GM19238 (cell line): ENCODE results near the gene RFX3.
A peak's percentile ranks its signal among the peaks of the same experiment; 100 is the strongest.

Experiments used
- DNase-seq: peaks from one replicate; pipeline ENCODE4 v3.0.0; 2011; ENCODE audit warnings: low spot score; ENCODE audit not compliant: insufficient read length

RFX3 gene

GRCh38 chr9:3478549-3478953, 47.2 kb downstream of the RFX3 start:
- DNase-seq: no peak

GRCh38 chr9:3477236-3477834, 48.5 kb downstream of the RFX3 start:
- DNase-seq: no peak

- DNase-seq: no peak
These were observed 50.3 kb downstream of the RFX3 start for GRCh38 chr9:3475300-3476020.

- no peak for DNase-seq
These were observed 51.0 kb downstream of the RFX3 start for GRCh38 chr9:3474821-3475220.

GRCh38 chr9:3473405-3473804, 52.4 kb downstream of the RFX3 start:
- DNase-seq: no peak

GRCh38 chr9:3471883-3472282, 53.9 kb downstream of the RFX3 start:
- DNase-seq: no peak

- DNase-seq: no peak
These were observed 57.2 kb downstream of the RFX3 start for GRCh38 chr9:3468421-3469205.

GRCh38 chr9:3467593-3468219, 58.1 kb downstream of the RFX3 start:
- DNase-seq: no peak

- DNase-seq: no peak
These were observed 61.7 kb downstream of the RFX3 start for GRCh38 chr9:3464033-3464638.

- no peak for DNase-seq
These were observed 66.9 kb downstream of the RFX3 start for GRCh38 chr9:3458806-3459475.

GRCh38 chr9:3457175-3457574, 68.6 kb downstream of the RFX3 start:
- no peak for DNase-seq

GRCh38 chr9:3455717-3456116, 70.1 kb downstream of the RFX3 start:
- DNase-seq: no peak

GRCh38 chr9:3455094-3455493, 70.7 kb downstream of the RFX3 start:
- no peak for DNase-seq

- DNase-seq: no peak
These were observed 73.8 kb downstream of the RFX3 start for GRCh38 chr9:3451956-3452355.

- no peak for DNase-seq
These were observed 78.0 kb downstream of the RFX3 start for GRCh38 chr9:3447788-3448187.

GRCh38 chr9:3447143-3447542, 78.7 kb downstream of the RFX3 start:
- no peak for DNase-seq

- no peak for DNase-seq
These were observed 79.5 kb downstream of the RFX3 start for GRCh38 chr9:3446313-3446712.

GRCh38 chr9:3444016-3444415, 81.8 kb downstream of the RFX3 start:
- DNase-seq: no peak

GRCh38 chr9:3441197-3441816, 84.5 kb downstream of the RFX3 start:
- DNase-seq: peak; percentile 17

- no peak for DNase-seq
These were observed 89.0 kb downstream of the RFX3 start for GRCh38 chr9:3436629-3437420.
